ENCODE data around the gene FFAR3.
"Not testable (repeated sequence)": the region's sequence is repeated elsewhere in the genome, so short reads cannot be mapped to it uniquely, and the experiment has no call there.

The FFAR3 gene

DNA sequence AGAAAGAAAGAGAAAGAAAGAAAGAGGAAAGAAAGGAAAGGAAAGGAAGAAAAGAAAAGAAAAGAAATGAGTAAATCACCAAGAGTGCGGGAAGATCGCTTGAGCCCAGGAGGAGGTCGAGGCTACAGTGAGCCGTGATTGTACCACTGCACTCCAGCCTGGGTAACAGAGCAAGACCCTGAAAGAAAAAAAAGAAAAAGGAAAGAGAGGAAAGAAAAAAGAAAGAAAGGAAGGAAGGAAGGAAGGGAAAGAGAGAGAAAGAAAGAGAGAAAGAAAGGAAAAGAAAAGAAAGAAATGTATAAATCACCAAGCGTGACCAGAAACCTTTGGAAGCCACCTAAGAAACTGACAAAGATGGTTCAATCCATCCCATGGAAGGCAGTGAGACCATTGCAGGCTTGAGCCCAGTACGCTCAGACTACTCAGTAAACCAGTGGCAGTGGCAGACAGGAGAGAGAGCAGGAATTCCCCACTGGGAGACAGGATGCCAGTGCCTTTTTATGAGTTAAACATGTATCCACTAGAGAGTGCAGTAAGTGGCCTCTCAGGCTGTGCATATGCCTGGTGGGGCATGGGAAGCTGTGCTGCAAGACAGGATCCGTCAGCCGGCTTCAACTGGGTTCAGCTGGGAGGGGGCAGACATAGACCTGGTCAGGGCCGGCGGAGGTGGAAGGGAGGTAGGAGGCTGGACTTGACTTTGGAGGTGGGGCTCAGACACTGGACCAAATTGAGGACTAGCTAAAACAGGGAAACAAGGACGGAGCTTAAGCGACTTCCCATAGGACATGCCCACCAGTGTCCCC, 17.4 kb downstream of the FFAR3 start:
- no peak overlapping the region for H3K4me3 ChIP-seq (ENCODE audit: low read length)
- TF ChIP-seq, protein P1, sequence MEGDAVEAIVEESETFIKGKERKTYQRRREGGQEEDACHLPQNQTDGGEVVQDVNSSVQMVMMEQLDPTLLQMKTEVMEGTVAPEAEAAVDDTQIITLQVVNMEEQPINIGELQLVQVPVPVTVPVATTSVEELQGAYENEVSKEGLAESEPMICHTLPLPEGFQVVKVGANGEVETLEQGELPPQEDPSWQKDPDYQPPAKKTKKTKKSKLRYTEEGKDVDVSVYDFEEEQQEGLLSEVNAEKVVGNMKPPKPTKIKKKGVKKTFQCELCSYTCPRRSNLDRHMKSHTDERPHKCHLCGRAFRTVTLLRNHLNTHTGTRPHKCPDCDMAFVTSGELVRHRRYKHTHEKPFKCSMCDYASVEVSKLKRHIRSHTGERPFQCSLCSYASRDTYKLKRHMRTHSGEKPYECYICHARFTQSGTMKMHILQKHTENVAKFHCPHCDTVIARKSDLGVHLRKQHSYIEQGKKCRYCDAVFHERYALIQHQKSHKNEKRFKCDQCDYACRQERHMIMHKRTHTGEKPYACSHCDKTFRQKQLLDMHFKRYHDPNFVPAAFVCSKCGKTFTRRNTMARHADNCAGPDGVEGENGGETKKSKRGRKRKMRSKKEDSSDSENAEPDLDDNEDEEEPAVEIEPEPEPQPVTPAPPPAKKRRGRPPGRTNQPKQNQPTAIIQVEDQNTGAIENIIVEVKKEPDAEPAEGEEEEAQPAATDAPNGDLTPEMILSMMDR (IDR thresholded peaks at IDR 0.05; ENCODE audit: insufficient read depth, low read depth, low read length, missing control alignments), result no peak
- no peak for DNase-seq (ENCODE audit: low read depth)

DNA sequence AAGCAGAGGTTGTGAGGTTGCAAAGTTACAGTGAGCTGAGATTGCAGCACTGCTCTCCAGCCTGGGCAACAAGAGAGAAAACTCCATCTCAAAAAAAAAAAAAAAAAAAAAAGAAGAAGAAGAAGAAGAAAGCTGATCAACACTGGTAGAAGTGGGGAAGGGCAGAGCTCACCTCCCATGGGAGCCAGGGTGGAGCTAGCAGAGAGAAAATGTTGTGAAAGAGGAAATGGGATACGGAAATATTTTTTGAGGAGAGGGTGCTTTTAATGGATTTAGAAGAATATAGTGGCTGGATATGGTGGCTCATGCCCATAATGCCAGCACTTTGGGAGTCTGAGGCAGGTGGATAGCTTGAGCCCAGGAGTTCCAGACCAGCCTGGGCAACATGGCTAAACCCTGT, 19.4 kb downstream of the FFAR3 start:
- H3K4me3 ChIP-seq (ENCODE audit: low read length), result no peak overlapping the region
- DNase-seq (ENCODE audit: low read depth), result no peak
- TF ChIP-seq, protein P1 (IDR thresholded peaks at IDR 0.05; ENCODE audit: insufficient read depth, low read depth, low read length, missing control alignments), result no peak

DNA sequence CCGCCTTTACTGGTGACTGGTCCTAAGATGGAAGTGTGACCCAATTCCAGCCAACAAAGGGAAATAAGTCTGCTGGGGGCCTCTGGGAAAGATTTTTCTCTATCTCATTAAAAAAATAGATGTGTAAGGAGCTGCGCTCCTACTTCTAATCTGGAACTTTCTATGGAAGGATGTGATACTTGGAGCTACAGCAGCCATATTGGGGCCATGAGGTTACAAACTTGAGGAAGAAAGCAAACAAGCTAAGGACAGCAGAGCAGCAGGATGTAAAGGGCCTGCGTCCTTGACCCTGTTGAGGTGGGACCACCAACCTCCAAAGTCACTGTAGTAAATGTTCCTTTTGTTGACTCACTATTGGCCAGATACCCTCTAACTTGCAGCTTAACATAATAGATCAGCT, 20.1 kb downstream of the FFAR3 start:
- TF ChIP-seq, protein P1 (IDR thresholded peaks at IDR 0.05; ENCODE audit: insufficient read depth, low read depth, low read length, missing control alignments), result no peak

DNA sequence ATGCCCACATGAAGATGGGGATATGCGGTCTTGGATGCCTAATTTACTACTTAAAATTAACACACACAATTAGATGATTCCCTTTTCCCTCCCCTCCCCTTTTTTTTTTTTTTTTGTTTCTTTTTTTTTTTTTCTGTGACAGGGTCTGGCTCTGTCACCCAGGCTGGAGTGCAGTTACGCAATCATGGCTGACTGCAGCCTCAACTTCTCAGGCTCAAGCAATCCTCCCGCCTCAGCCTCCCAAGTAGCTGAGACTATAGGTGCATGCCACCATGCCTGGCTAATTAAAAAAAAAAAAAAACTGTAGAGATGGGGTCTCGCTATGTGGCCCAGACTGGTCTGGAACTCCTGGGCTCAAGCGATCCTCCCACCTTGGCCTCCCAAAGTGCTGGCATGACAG, 21.3 kb downstream of the FFAR3 start:
- DNase-seq (ENCODE audit: low read depth), result not testable (repeated sequence)

More for the DNA sequence above, 20.1 kb downstream of the FFAR3 start:
- DNase-seq (ENCODE audit: low read depth), result no peak
- H3K4me3 ChIP-seq (ENCODE audit: low read length), result no peak overlapping the region

DNA sequence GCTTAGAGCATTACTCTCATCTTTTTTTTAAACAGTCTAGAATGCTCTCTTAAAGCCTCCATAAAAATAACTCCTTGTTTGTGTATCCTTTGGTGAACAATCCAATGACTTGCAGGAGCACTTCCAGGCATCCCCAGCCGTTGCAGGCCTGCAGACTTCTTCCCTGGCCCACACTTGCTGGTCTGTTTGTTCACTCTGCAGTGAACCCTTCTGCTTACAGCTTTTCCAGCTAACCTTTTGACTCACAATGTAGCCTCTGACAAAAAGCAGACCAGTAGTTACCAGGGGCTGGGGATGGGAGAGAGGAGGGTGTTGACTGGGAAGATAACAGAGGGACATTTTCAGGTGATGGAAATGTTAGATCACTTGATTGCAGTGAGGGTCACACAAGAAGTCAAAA, 21.7 kb downstream of the FFAR3 start:
- DNase-seq (ENCODE audit: low read depth), result no peak
- H3K4me3 ChIP-seq (ENCODE audit: low read length), result no peak overlapping the region
- TF ChIP-seq, protein P1 (IDR thresholded peaks at IDR 0.05; ENCODE audit: insufficient read depth, low read depth, low read length, missing control alignments), result no peak

More for the DNA sequence above, 21.3 kb downstream of the FFAR3 start:
- H3K4me3 ChIP-seq (ENCODE audit: low read length), result not testable (repeated sequence)

DNA sequence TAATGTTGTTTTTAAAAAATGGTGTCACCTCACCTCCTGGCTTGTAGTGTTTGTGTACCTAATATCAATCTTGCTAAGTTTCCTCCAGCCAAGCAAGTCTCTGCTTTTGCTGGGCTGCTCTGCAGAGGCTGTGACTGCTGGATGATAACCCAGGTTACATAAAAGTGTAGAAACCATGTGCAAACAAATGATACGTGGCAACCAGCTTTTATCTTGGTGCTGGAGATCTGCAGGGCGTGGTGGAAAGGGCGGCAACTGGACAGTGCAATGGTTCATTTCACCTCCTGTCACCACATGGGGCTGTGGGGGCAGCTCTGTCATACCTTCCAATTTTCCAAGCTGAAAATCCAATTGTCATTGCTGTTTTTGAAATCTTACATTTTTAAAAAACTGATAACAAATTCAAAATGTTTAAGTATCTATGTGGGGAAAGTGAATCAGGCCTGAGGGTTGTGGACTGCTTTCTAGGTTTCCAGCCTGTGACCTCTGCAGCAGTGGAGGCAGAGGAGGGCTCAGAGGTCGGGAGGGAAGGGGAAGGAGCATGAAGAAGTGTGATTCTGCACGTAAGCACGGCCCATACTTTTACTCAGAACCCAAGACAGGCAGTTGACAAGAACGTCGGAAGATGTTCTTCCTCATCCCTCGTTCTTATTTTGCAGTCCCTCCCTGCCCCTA, 22.3 kb downstream of the FFAR3 start:
- TF ChIP-seq, protein P1 (IDR thresholded peaks at IDR 0.05; ENCODE audit: insufficient read depth, low read depth, low read length, missing control alignments), result no peak
- DNase-seq (ENCODE audit: low read depth), result no peak
- no peak overlapping the region for H3K4me3 ChIP-seq (ENCODE audit: low read length)

DNA sequence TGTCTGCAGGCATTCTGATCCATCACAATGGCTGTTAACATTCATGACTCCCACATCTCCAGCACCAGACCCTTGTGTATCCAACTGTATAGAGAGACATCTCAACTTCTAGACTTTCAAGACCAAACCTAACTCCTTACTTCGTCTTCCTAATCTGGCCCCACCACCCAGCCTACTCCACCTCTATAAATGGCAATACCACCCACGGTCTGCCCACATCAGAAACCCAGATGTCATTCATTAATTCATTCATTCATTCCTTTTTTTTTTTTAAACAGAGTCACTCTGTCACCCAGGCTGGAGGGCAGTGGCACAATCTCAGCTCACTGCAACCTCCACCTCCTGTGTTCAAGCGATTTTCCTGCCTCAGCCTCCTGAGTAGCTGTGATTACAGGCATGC, 23.1 kb downstream of the FFAR3 start:
- DNase-seq (ENCODE audit: low read depth), result no peak
- TF ChIP-seq, protein P1 (IDR thresholded peaks at IDR 0.05; ENCODE audit: insufficient read depth, low read depth, low read length, missing control alignments), result no peak
- H3K4me3 ChIP-seq (ENCODE audit: low read length), result no peak overlapping the region

Data from epithelial cell of esophagus (primary cell).